Upper lobe of left lung (tissue), 6 donors: ENCODE data around the gene CDK8. TPM values are rescaled to one million over a fixed set of nuclear protein-coding genes. Genes with fewer than 3 reads are reported as not detected.

Source experiments
- ATAC-seq, 2 donors: fragments of 200-7000 bp; cut with Tn5 transposase; one replicate each; pipeline ENCODE4 v1.9.1; 2022; ENCODE audit warnings: mild to moderate bottlenecking in 2 of 2, moderate library complexity in 2 of 2; ENCODE audit not compliant: low FRiP score in 2 of 2
- DNase-seq, 2 donors: peaks; one replicate each; pipeline ENCODE4 v3.0.0-alpha.2; 2019 to 2020
- H3K27ac ChIP-seq, 4 donors: fragments of 200-600 bp; sonication (generic); one replicate each; pipeline ENCODE4 v1.5.1; 2016 to 2019
- H3K27me3 ChIP-seq, 4 donors: fragments of 200-600 bp; sonication (generic); one replicate each; pipeline ENCODE4 v1.5.1; 2017 to 2019
- H3K36me3 ChIP-seq, 4 donors: fragments of 200-600 bp; sonication (generic); one replicate each; pipeline ENCODE4 v1.5.1; 2016 to 2019
- H3K4me1 ChIP-seq, 4 donors: fragments of 200-600 bp; sonication (generic); one replicate each; pipeline ENCODE4 v1.5.1; 2018 to 2019
- H3K4me3 ChIP-seq, 4 donors: fragments of 200-600 bp; sonication (generic); one replicate each; pipeline ENCODE4 v1.5.1; 2017 to 2019; ENCODE audit warnings: mild to moderate bottlenecking in 2 of 4, moderate library complexity in 1 of 4
- H3K9me3 ChIP-seq, 4 donors: fragments of 200-600 bp; sonication (generic); one replicate each; pipeline ENCODE4 v1.5.1; 2018 to 2019
- EP300 ChIP-seq, 4 donors: sonication (generic); formaldehyde crosslinking; IDR thresholded peaks; one replicate each; pipeline ENCODE4 v1.5.1; 2017; ENCODE audit warnings: antibody characterized with exemption in 4 of 4, control low read depth in 2 of 4
- POLR2A ChIP-seq, 4 donors: fragments of 450-650 bp; IDR thresholded peaks; one replicate each; pipeline ENCODE4 v1.5.1; 2016 to 2017; ENCODE audit warnings: antibody characterized with exemption in 4 of 4, mild to moderate bottlenecking in 2 of 4
- POLR2AphosphoS5 ChIP-seq, 2 donors: sonication (generic); formaldehyde crosslinking; IDR thresholded peaks; one replicate each; pipeline ENCODE4 v1.5.1; 2017; ENCODE audit warnings: antibody characterized with exemption in 2 of 2
- WGBS, 2 donors: methylation state at CpG; one replicate each; pipeline ENCODE4 v1.1.5; 2017 to 2018; 5-methylcytosine and 5-hydroxymethylcytosine counted together
- total RNA-seq, 6 donors: library from RNA; depleted of rRNA in 4 of 6; stranded (reverse); fragments of >200 nt in 4 of 6; gene quantifications; one replicate each; pipeline versions ENCODE4 v1.1.0 to v1.2.1, GENCODE V29; 2016 to 2021
- TF ChIP-seq, protein P1 (sequence below), 6 experiments: fragments of 450-650 bp in 4 of 6; fragments of 200-600 bp in 2 of 6; sonication (generic) in 2 of 6; IDR thresholded peaks; one replicate each; pipeline ENCODE4 v1.5.1; 2016 to 2019; ENCODE audit warnings: antibody characterized with exemption in 6 of 6
- donor health status: DM: no; HTN: no; CAD: no; lungs with moderate emphysema.
- donor health status: DM: no; HTN: yes; CAD: no; lungs with severe emphysema.

Gene CDK8
- total RNA-seq, 6 donors from 2014 or later: 9.4 to 15.6 (median 10.8) TPM

DNA sequence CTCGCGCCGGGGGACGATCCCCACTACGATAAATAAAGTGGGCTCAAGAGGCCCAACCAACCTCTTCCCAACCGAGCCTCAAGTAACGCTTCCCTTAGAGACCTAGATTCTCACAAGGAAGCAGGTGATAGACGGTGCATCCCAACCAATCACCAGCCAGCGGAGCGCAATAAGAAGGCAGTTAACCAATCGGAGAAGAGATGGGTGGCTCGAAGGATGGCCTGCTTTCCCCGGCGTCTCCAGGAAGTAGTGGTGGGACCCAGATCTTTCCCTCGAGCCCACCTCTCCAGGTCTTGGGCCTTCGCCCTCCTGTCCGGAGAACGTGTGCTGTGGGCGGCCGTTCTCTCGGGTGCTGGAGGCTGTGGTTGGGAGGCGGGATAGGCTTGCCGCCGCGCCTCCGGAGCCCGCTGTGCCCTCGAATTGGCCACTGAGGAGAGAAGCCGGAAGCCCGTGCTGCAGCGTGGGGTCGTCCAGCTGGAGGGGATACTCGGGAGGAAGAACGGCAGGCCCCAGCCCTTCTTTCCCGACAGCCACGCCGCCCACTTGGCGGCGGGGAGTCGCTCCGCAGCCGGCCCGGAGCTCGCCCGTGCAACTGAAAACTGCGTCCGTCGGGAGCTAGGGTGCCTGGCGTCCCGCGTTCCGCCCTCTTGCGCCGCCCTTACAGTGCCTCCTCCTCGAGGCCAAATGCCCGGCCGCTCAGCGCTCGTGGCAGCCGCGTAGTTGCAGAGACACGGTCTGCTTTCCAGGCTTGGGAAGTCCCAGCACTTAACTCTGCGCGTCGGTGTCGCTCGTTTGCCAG lies 32.0 kb upstream of the CDK8 start, which contains the start of gene RNF6:
Gene RNF6 (minus strand): TSS at position 594 of the 799 bp plus-strand sequence. CDS start 2,665 bp downstream, outside the sequence.
- DNase-seq (peak; percentile 97 to 100), ATAC-seq (peak; percentile 99)
- Histone ChIP-seq H3K27ac (peak within 1 kb of the TSS; percentile 96 to 99 (median 98)), H3K36me3 (peaks cover 19 to 34% (median 23%) of the 10 kb centered on the region in 4 donors), H3K9me3 (no peaks in the 10 kb centered on the region), H3K4me3 (peak within 1 kb of the TSS; percentile 69 to 98 (median 80)), H3K27me3 (no peaks in the 10 kb centered on the region), H3K4me1 (peaks cover 14 to 25% (median 23%) of the 10 kb centered on the region in 4 donors)
- WGBS, 2 donors: 0 to 1% methylated on average over 4 to 24 of the region's 67 CpGs
- TF ChIP-seq POLR2A (IDR thresholded peaks at IDR 0.05) (peak in 3 of 4 donors; percentile 46 to 80 (median 67)), EP300 (IDR thresholded peaks at IDR 0.05) (no peak), POLR2AphosphoS5 (IDR thresholded peaks at IDR 0.05) (peak; percentile 51 to 56)
- TF ChIP-seq, protein P1, sequence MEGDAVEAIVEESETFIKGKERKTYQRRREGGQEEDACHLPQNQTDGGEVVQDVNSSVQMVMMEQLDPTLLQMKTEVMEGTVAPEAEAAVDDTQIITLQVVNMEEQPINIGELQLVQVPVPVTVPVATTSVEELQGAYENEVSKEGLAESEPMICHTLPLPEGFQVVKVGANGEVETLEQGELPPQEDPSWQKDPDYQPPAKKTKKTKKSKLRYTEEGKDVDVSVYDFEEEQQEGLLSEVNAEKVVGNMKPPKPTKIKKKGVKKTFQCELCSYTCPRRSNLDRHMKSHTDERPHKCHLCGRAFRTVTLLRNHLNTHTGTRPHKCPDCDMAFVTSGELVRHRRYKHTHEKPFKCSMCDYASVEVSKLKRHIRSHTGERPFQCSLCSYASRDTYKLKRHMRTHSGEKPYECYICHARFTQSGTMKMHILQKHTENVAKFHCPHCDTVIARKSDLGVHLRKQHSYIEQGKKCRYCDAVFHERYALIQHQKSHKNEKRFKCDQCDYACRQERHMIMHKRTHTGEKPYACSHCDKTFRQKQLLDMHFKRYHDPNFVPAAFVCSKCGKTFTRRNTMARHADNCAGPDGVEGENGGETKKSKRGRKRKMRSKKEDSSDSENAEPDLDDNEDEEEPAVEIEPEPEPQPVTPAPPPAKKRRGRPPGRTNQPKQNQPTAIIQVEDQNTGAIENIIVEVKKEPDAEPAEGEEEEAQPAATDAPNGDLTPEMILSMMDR (IDR thresholded peaks at IDR 0.05): peak in 4 of 6 experiments; percentile 17 to 48 (median 31)

- Histone ChIP-seq H3K27ac (peak overlapping the region; percentile 96 to 99 (median 98)), H3K27me3 (no peaks in the 10 kb centered on the region), H3K36me3 (peaks cover 13 to 27% (median 17%) of the 10 kb centered on the region in 4 donors), H3K9me3 (no peaks in the 10 kb centered on the region), H3K4me3 (peak overlapping the region; percentile 69 to 98 (median 80)), H3K4me1 (peaks cover 14 to 25% (median 23%) of the 10 kb centered on the region in 4 donors)
- 27 to 34% methylated on average over 16 of the region's 16 CpGs for WGBS, 2 donors
- DNase-seq: no peak
- peak; percentile 74 to 79 for ATAC-seq
- TF ChIP-seq POLR2AphosphoS5 (IDR thresholded peaks at IDR 0.05) (no peak), POLR2A (IDR thresholded peaks at IDR 0.05) (no peak), EP300 (IDR thresholded peaks at IDR 0.05) (no peak)
- TF ChIP-seq, protein P1 (IDR thresholded peaks at IDR 0.05): no peak
Measured at GRCh38 chr13:26222520-26223046, 31.3 kb upstream of the CDK8 start.

DNA sequence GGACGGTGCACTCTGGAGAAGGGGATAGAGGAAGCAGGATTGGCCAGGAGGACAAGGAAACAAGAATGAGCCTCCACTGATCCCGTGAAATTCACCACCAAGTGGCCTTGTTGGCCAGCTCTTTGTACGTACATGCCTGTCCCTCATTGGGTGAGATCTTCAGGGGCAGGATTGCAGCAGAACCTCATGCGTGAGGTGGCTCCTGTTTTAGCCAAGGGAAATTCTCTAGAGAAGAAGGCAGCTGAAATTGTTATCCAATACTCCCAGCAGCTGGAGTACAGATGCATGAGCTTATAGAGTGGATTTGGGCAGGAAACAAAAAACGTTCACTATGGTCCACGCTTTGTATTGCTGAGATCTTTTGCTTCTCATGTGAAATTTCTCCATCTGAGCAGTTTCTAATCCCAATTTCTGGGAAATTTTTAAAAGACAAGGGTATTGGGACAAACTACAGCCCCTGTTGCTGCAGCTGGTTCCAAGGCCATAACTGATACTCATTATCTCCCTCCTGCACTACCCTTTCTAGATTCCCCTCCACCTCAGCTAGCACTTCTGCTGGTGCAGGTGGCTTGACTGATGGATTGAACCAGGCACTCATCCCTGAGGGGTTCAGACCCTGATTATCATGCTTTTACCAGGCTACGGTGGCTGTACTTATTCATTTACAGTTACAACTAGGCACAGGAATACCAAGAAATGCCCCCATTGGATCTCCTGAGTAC lies 27.9 kb upstream of the CDK8 start:
- Histone ChIP-seq H3K9me3 (no peaks in the 10 kb centered on the region), H3K27ac (no peak overlapping the region), H3K4me3 (no peak overlapping the region), H3K4me1 (peaks cover 0 to 8% (median 7%) of the 10 kb centered on the region in 4 donors), H3K27me3 (no peaks in the 10 kb centered on the region), H3K36me3 (no peaks in the 10 kb centered on the region)
- DNase-seq: no peak
- TF ChIP-seq EP300 (IDR thresholded peaks at IDR 0.05) (no peak), POLR2AphosphoS5 (IDR thresholded peaks at IDR 0.05) (no peak), POLR2A (IDR thresholded peaks at IDR 0.05) (no peak)
- TF ChIP-seq, protein P1 (IDR thresholded peaks at IDR 0.05): no peak
- WGBS, 2 donors: 70 to 85% methylated on average over 7 of the region's 7 CpGs
- ATAC-seq: no peak

DNA sequence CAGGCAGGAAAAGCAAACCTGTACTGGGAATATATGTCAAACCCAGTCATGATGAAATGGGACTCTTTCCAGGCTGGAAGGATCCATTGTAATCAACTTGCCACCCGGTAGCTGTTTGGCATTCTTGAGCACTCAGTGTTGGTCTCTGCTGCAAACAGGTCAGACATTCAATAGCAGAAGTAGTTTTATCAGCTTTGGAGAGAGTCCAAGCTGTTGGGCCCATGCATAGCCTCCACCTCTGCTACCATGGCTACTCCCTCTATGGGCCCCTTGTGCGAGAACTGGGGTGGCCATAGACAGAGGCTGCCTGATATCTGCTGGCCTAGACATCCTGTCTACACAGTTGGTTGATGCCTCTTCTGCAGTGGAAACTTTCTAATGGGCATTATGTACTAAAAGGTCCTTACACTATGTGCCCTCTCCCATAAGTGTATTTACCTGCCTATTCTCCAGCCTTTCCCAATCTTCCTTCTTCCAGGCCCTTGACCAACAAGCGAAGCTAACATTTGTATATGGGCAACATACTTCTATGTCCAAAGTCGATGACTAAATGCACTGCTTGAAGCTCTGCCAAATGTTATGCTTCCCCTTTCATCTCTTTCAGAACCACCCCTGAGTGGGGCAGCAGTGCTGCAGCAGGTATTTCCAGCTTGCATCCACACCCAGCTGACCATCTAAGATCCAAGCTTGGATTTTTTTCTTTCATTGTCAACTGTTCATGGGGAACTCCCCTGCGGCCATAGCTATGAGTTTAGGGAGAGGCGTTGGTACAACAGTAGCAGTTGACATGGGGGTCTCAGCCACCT lies 26.6 kb upstream of the CDK8 start:
- 76 to 79% methylated on average over 5 to 6 of the region's 6 CpGs for WGBS, 2 donors

More for the DNA sequence above, 26.6 kb upstream of the CDK8 start:
- Histone ChIP-seq H3K4me3 (no peak overlapping the region), H3K27me3 (no peaks in the 10 kb centered on the region), H3K4me1 (peaks cover 0 to 5% (median 4%) of the 10 kb centered on the region in 4 donors), H3K36me3 (no peaks in the 10 kb centered on the region), H3K27ac (no peak overlapping the region), H3K9me3 (no peaks in the 10 kb centered on the region)
- no peak for ATAC-seq
- DNase-seq: peak in 1 of 2 donors; percentile 40
- TF ChIP-seq EP300 (IDR thresholded peaks at IDR 0.05): no peak
- TF ChIP-seq, protein P1 (IDR thresholded peaks at IDR 0.05): no peak
- no peak for TF ChIP-seq POLR2AphosphoS5 (IDR thresholded peaks at IDR 0.05)
- no peak for TF ChIP-seq POLR2A (IDR thresholded peaks at IDR 0.05)
